ENCODE data around the gene RUNX2.

Gene RUNX2

GRCh38 chr6:45689926-45690615 lies 361.9 kb downstream of the RUNX2 start:
- no peak for DNase-seq (ENCODE audit: extremely low read depth in 1 of 2, low read depth in 1 of 2)

GRCh38 chr6:45690846-45691245 lies 362.7 kb downstream of the RUNX2 start:
- DNase-seq (ENCODE audit: extremely low read depth in 1 of 2, low read depth in 1 of 2) = no peak

- no peak for DNase-seq (ENCODE audit: extremely low read depth in 1 of 2, low read depth in 1 of 2)
Observed at GRCh38 chr6:45691426-45691825, 363.3 kb downstream of the RUNX2 start.

- no peak for DNase-seq (ENCODE audit: extremely low read depth in 1 of 2, low read depth in 1 of 2)
Observed at GRCh38 chr6:45692021-45692420, 363.9 kb downstream of the RUNX2 start.

- DNase-seq (ENCODE audit: extremely low read depth in 1 of 2, low read depth in 1 of 2) = no peak
Observed at GRCh38 chr6:45696738-45697137, 368.6 kb downstream of the RUNX2 start.

GRCh38 chr6:45697605-45698004 lies 369.5 kb downstream of the RUNX2 start:
- no peak for DNase-seq (ENCODE audit: extremely low read depth in 1 of 2, low read depth in 1 of 2)

- no peak for DNase-seq (ENCODE audit: extremely low read depth in 1 of 2, low read depth in 1 of 2)
Observed at GRCh38 chr6:45698046-45698445, 369.9 kb downstream of the RUNX2 start.

- DNase-seq (ENCODE audit: extremely low read depth in 1 of 2, low read depth in 1 of 2) = no peak
Observed at GRCh38 chr6:45699663-45700062, 371.5 kb downstream of the RUNX2 start.

GRCh38 chr6:45702849-45703739 lies 375.0 kb downstream of the RUNX2 start:
- DNase-seq (ENCODE audit: extremely low read depth in 1 of 2, low read depth in 1 of 2) = no peak

GRCh38 chr6:45704056-45704800 lies 376.1 kb downstream of the RUNX2 start:
- DNase-seq (ENCODE audit: extremely low read depth in 1 of 2, low read depth in 1 of 2) = no peak

GRCh38 chr6:45705137-45705855 lies 377.2 kb downstream of the RUNX2 start:
- no peak for DNase-seq (ENCODE audit: extremely low read depth in 1 of 2, low read depth in 1 of 2)

GRCh38 chr6:45706319-45706718 lies 378.2 kb downstream of the RUNX2 start:
- DNase-seq (ENCODE audit: extremely low read depth in 1 of 2, low read depth in 1 of 2) = peak in 1 of 2 donors; percentile 17

GRCh38 chr6:45707176-45707575 lies 379.0 kb downstream of the RUNX2 start:
- DNase-seq (ENCODE audit: extremely low read depth in 1 of 2, low read depth in 1 of 2) = no peak

- no peak for DNase-seq (ENCODE audit: extremely low read depth in 1 of 2, low read depth in 1 of 2)
Observed at GRCh38 chr6:45709781-45710220, 381.7 kb downstream of the RUNX2 start.

GRCh38 chr6:45710304-45710821 lies 382.2 kb downstream of the RUNX2 start:
- DNase-seq (ENCODE audit: extremely low read depth in 1 of 2, low read depth in 1 of 2) = peak; percentile 80 to 95

- no peak for DNase-seq (ENCODE audit: extremely low read depth in 1 of 2, low read depth in 1 of 2)
Observed at GRCh38 chr6:45712076-45712475, 383.9 kb downstream of the RUNX2 start.

GRCh38 chr6:45712786-45713185 lies 384.7 kb downstream of the RUNX2 start:
- DNase-seq (ENCODE audit: extremely low read depth in 1 of 2, low read depth in 1 of 2) = no peak
